Neural cell (in vitro differentiated cells): ENCODE data around the gene GDPD5. TPM values are rescaled to one million over a fixed set of nuclear protein-coding genes. Genes with fewer than 3 reads are reported as not detected.

Source experiments
- H2AFZ ChIP-seq: fragments of 200-600, 300-800 bp; sonication (generic), shearing (Covaris generic); 2 replicates; pipeline ENCODE4 v1.6.0; 2014; ENCODE audit warnings: low read depth, mild to moderate bottlenecking, antibody characterized with exemption, low read length, moderate library complexity
- H3F3A ChIP-seq: fragments of 200-600 bp; shearing (Covaris generic); 2 replicates; pipeline ENCODE4 v1.6.1; 2016; ENCODE audit warnings: mild to moderate bottlenecking, moderate library complexity, mixed read lengths, antibody characterized with exemption, low read length; ENCODE audit not compliant: insufficient read depth, poor library complexity, severe bottlenecking
- H3K27ac ChIP-seq: fragments of 200-600, 300-800 bp; sonication (generic), shearing (Covaris generic); 2 replicates; pipeline ENCODE4 v1.5.1; 2014; ENCODE audit warnings: mild to moderate bottlenecking, low read length, moderate library complexity
- H3K27me3 ChIP-seq: fragments of 300-800, 200-600 bp; sonication (generic), shearing (Covaris generic); 2 replicates; pipeline ENCODE4 v1.6.0; 2014; ENCODE audit warnings: mild to moderate bottlenecking, low read depth, low read length, moderate library complexity; ENCODE audit not compliant: insufficient read depth
- H3K36me3 ChIP-seq: fragments of 300-800, 200-600 bp; sonication (generic), shearing (Covaris generic); 2 replicates; pipeline ENCODE4 v1.5.1; 2014; ENCODE audit warnings: mild to moderate bottlenecking, antibody characterized with exemption, low read length, moderate library complexity; ENCODE audit not compliant: insufficient read depth
- H3K4me2 ChIP-seq: fragments of 300-800, 200-600 bp; sonication (generic), shearing (Covaris generic); 2 replicates; pipeline ENCODE4 v1.6.0; 2014; ENCODE audit warnings: mild to moderate bottlenecking, low read length
- H3K4me3 ChIP-seq: fragments of 300-800, 200-600 bp; sonication (generic), shearing (Covaris generic); 2 replicates; pipeline ENCODE4 v1.5.1; 2014; ENCODE audit warnings: mild to moderate bottlenecking, low read length, moderate library complexity
- H3K79me2 ChIP-seq: fragments of 200-600 bp; shearing (Covaris generic); replicated peaks from 2 replicates; pipeline ENCODE4 v1.6.0; 2014; ENCODE audit warnings: mild to moderate bottlenecking, low read length, moderate library complexity; ENCODE audit not compliant: insufficient read depth
- H3K9ac ChIP-seq: fragments of 300-800, 200-600 bp; sonication (generic), shearing (Covaris generic); 2 replicates; pipeline ENCODE4 v1.6.1; 2016; ENCODE audit warnings: mild to moderate bottlenecking, low read length, mixed read lengths
- H3K9me2 ChIP-seq: fragments of 200-600 bp; shearing (Covaris generic); 2 replicates; pipeline ENCODE4 v1.6.1; 2016; ENCODE audit warnings: mild to moderate bottlenecking, low read length, mixed read lengths; ENCODE audit not compliant: insufficient read depth
- H3K9me3 ChIP-seq: fragments of 200-600, 300-800 bp; sonication (generic), shearing (Covaris generic); 2 replicates; pipeline ENCODE4 v1.6.1; 2016; ENCODE audit warnings: mild to moderate bottlenecking, mixed run types, low read length, moderate library complexity, mixed read lengths
- H4K20me1 ChIP-seq: fragments of 200-600 bp; shearing (Covaris generic); 2 replicates; pipeline ENCODE4 v1.6.1; 2016; ENCODE audit warnings: mild to moderate bottlenecking, mixed run types; ENCODE audit not compliant: insufficient read depth
- EP300 ChIP-seq: fragments of 450-650 bp; conservative IDR thresholded peaks from 2 replicates; pipeline ENCODE4 v1.6.1; 2014; ENCODE audit warnings: antibody characterized with exemption, mild to moderate bottlenecking, moderate library complexity; ENCODE audit not compliant: poor library complexity, severe bottlenecking
- EZH2 ChIP-seq: fragments of 200-600, 300-800 bp; shearing (Covaris generic), sonication (generic); IDR thresholded peaks from 2 replicates; pipeline ENCODE4 v1.6.1; 2014; ENCODE audit warnings: antibody characterized with exemption, low read length, borderline replicate concordance, mild to moderate bottlenecking; ENCODE audit not compliant: insufficient read depth, poor library complexity, severe bottlenecking
- MXI1 ChIP-seq: fragments of 450-650 bp; conservative IDR thresholded peaks from 2 replicates; pipeline ENCODE4 v1.6.1; 2014; ENCODE audit warnings: antibody characterized with exemption, mild to moderate bottlenecking; ENCODE audit not compliant: poor library complexity, severe bottlenecking
- POLR2AphosphoS5 ChIP-seq: IDR thresholded peaks from 2 replicates; pipeline ENCODE4 v1.6.1; 2012
- RAD21 ChIP-seq: fragments of 450-650 bp; conservative IDR thresholded peaks from 2 replicates; pipeline ENCODE4 v1.6.1; 2014; ENCODE audit warnings: antibody characterized with exemption, mild to moderate bottlenecking, moderate library complexity
- SMC3 ChIP-seq: fragments of 450-650 bp; conservative IDR thresholded peaks from 2 replicates; pipeline ENCODE4 v1.6.1; 2014; ENCODE audit warnings: antibody characterized with exemption, mild to moderate bottlenecking, moderate library complexity; ENCODE audit not compliant: poor library complexity
- TAF1 ChIP-seq: IDR thresholded peaks from 2 replicates; pipeline ENCODE4 v1.6.1; 2012; ENCODE audit warnings: low read depth
- polyA minus RNA-seq: library from RNA; depleted of rRNA, polyadenylated mRNA; stranded (reverse); fragments of >200 nt; gene quantifications from 2 replicates; pipeline ENCODE4 v1.2.3, GENCODE V29; 2014
- polyA plus RNA-seq: library from polyadenylated mRNA; depleted of rRNA; stranded (reverse); fragments of >200 nt; gene quantifications from 2 replicates; pipeline ENCODE4 v1.2.3, GENCODE V29; 2014
- TF ChIP-seq, protein P1 (sequence below): IDR thresholded peaks from 2 replicates; pipeline ENCODE4 v1.6.1; 2012; ENCODE audit warnings: borderline replicate concordance
- TF ChIP-seq, protein P2 (sequence below): fragments of 450-650 bp; IDR thresholded peaks from 2 replicates; pipeline ENCODE4 v1.5.1; 2014; ENCODE audit warnings: antibody characterized with exemption, mild to moderate bottlenecking, moderate library complexity; ENCODE audit not compliant: poor library complexity, severe bottlenecking

GDPD5 gene, protein sequence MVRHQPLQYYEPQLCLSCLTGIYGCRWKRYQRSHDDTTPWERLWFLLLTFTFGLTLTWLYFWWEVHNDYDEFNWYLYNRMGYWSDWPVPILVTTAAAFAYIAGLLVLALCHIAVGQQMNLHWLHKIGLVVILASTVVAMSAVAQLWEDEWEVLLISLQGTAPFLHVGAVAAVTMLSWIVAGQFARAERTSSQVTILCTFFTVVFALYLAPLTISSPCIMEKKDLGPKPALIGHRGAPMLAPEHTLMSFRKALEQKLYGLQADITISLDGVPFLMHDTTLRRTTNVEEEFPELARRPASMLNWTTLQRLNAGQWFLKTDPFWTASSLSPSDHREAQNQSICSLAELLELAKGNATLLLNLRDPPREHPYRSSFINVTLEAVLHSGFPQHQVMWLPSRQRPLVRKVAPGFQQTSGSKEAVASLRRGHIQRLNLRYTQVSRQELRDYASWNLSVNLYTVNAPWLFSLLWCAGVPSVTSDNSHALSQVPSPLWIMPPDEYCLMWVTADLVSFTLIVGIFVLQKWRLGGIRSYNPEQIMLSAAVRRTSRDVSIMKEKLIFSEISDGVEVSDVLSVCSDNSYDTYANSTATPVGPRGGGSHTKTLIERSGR
- polyA plus RNA-seq: 19.2 and 32.3 TPM in 2 replicates
- 36.0 and 45.5 TPM in 2 replicates for polyA minus RNA-seq

DNA sequence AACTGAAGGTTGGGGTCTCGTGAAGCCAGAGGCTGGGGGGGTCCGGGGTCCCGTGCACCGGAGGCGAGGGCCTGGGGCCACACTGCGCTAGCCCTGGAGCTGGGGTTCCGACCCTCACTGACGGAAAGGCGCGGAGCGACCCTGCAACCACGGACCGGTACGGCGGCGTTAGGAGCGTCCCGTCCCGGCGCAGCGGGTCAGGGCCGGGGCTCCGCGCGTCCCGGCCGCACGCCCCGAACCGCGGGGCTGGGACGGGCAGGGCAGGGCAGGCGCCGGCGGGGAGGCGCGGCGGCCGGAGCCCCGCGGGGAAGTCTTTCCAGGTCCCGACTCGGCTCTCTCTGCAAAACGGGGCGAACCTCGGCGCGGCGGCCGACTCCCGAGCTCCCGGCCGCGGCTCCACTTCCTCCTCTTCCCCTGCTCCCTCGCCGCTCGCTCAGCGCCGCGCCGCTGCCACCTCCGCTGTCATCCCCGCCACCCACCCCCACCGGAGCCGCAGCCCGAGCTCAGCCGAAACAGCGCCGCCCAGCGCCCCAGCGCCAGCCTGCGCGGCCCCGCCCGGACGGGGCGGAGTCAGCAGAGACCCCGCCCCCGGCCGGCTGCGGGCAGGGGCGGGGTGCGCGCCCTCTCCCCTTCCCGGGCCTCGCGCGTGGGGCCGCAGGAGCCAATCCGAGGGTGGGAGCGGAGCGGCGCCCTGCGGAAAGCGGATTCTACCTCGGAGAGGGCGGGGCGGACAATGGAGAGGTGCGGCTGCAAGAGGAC lies at the start of gene GDPD5:
TSS of gene GDPD5 (minus strand) at position 509 of the 759 bp plus-strand sequence. CDS start 48,206 bp downstream, outside the sequence.
- no peaks in the 10 kb centered on the region for H3K9me2 ChIP-seq
- no peaks in the 10 kb centered on the region for H3K27me3 ChIP-seq
- H3K4me2 ChIP-seq: peak within 1 kb of the TSS; percentile 96
- peak within 1 kb of the TSS; percentile 91 for H3K9ac ChIP-seq
- peak within 1 kb of the TSS; percentile 100 for H3K4me3 ChIP-seq
- H3K36me3 ChIP-seq: no peaks in the 10 kb centered on the region
- TF ChIP-seq RAD21 (peak; percentile 59), POLR2AphosphoS5 (peak; percentile 95), EP300 (peak; percentile 51), TAF1 (peak; percentile 80), SMC3 (peak; percentile 72), EZH2 (no peak), MXI1 (peak; percentile 58)
- TF ChIP-seq, protein P1, sequence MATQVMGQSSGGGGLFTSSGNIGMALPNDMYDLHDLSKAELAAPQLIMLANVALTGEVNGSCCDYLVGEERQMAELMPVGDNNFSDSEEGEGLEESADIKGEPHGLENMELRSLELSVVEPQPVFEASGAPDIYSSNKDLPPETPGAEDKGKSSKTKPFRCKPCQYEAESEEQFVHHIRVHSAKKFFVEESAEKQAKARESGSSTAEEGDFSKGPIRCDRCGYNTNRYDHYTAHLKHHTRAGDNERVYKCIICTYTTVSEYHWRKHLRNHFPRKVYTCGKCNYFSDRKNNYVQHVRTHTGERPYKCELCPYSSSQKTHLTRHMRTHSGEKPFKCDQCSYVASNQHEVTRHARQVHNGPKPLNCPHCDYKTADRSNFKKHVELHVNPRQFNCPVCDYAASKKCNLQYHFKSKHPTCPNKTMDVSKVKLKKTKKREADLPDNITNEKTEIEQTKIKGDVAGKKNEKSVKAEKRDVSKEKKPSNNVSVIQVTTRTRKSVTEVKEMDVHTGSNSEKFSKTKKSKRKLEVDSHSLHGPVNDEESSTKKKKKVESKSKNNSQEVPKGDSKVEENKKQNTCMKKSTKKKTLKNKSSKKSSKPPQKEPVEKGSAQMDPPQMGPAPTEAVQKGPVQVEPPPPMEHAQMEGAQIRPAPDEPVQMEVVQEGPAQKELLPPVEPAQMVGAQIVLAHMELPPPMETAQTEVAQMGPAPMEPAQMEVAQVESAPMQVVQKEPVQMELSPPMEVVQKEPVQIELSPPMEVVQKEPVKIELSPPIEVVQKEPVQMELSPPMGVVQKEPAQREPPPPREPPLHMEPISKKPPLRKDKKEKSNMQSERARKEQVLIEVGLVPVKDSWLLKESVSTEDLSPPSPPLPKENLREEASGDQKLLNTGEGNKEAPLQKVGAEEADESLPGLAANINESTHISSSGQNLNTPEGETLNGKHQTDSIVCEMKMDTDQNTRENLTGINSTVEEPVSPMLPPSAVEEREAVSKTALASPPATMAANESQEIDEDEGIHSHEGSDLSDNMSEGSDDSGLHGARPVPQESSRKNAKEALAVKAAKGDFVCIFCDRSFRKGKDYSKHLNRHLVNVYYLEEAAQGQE: no peak
- TF ChIP-seq, protein P2, sequence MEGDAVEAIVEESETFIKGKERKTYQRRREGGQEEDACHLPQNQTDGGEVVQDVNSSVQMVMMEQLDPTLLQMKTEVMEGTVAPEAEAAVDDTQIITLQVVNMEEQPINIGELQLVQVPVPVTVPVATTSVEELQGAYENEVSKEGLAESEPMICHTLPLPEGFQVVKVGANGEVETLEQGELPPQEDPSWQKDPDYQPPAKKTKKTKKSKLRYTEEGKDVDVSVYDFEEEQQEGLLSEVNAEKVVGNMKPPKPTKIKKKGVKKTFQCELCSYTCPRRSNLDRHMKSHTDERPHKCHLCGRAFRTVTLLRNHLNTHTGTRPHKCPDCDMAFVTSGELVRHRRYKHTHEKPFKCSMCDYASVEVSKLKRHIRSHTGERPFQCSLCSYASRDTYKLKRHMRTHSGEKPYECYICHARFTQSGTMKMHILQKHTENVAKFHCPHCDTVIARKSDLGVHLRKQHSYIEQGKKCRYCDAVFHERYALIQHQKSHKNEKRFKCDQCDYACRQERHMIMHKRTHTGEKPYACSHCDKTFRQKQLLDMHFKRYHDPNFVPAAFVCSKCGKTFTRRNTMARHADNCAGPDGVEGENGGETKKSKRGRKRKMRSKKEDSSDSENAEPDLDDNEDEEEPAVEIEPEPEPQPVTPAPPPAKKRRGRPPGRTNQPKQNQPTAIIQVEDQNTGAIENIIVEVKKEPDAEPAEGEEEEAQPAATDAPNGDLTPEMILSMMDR: peak; percentile 91
- no peaks in the 10 kb centered on the region for H3K9me3 ChIP-seq
- H3F3A ChIP-seq: no peaks in the 10 kb centered on the region
- peak within 1 kb of the TSS; percentile 76 for H3K27ac ChIP-seq
- H4K20me1 ChIP-seq: no peaks in the 10 kb centered on the region
- H3K79me2 ChIP-seq: peaks cover 18% of the 10 kb centered on the region
- peak within 1 kb of the TSS; percentile 85 for H2AFZ ChIP-seq
